Measurements from ENCODE around the gene KCNIP4.
"Not testable (repeated sequence)": the region's sequence is repeated elsewhere in the genome, so short reads cannot be mapped to it uniquely, and the experiment has no call there.

Gene KCNIP4

DNA sequence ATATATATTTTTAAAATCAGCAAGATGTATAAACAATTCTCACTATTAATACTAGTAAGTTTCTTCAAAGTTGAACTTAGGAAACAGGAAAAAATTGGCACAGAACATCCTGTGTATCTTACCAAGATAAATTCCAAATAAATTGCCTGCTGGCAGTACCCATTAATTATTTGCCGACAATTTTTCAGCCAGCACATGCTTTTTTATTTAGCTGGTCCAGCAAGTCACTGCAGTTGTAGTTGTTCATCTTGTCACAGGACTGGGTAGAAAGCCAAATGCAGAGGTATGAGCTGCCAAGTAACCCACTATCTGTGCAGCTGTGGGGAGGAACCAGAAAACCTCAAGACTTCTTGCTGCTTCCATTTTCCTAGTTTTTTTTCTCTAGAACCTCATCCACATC, 1134.9 kb downstream of the KCNIP4 start:
- DNase-seq: no peak

GRCh38 chr4:20809812-20810211, 1138.8 kb downstream of the KCNIP4 start:
- no peak for DNase-seq

GRCh38 chr4:20805716-20806115, 1142.9 kb downstream of the KCNIP4 start:
- no peak for DNase-seq

- DNase-seq: no peak
Measured at GRCh38 chr4:20787940-20788665, 1160.5 kb downstream of the KCNIP4 start.

DNA sequence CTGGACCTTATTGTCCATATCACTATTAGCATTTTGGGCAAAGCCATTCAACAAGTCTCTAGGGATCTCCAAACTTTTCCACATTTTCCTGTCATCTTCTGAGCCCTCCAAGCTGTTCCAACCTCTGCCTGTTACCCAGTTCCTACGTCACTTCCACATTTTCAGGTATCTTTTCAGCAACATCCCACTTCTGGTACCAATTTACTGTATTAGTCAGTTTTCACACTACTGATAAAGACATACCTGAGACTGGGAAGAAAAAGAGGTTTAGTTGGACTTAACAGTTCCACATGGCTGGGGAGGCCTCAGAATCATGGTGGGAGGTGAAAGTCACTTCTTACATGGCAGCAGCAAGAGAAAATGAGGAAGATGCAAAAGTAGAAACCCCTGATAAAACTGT, 1165.4 kb downstream of the KCNIP4 start:
- not testable (repeated sequence) for DNase-seq

GRCh38 chr4:20778896-20779295, 1169.7 kb downstream of the KCNIP4 start:
- DNase-seq: no peak

DNA sequence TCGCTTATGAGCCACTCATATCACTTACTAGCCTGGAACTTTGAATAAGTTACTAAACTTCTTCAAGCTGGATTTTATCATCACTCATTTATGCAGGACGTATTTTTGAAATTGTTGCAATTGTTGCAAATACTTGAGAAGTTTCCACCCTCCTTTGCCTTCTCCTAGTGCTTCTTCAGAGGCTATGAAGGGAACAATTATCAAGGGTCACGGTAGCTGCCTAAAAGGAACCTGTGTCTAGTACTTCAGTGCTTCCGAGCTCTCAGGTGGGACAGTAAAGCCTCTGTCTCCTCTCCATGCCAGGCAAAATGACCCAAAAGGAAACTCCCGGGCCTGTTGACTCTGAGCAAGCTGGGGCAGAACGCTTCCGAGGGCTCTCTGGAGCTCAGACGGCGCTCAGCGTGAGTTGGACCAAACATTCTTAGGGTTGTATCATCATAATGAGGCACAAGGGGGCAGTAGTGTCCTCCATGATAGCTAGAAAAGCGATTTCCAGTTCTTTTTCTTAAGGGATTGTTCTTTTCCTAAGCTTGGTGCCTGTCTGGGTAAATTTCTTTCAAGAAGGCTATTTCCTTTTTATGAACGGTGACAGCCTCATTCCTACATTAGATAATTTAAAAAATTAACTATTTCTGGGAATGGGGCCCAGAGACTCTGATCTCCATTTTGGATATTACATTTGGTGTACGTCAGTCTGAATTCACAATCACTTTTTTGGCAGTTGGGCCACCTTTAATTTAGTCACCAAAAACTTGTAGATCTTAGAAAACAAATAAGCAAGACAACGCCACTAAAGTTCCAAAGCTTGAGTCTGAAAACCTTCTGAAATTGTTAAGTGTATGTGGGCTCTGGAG, 1175.2 kb downstream of the KCNIP4 start:
- peak in 1 of 2 experiments; percentile 24 for DNase-seq

GRCh38 chr4:20764366-20764992, 1184.1 kb downstream of the KCNIP4 start:
- no peak for DNase-seq

- DNase-seq: no peak
Measured at GRCh38 chr4:20761826-20762225, 1186.7 kb downstream of the KCNIP4 start.

DNA sequence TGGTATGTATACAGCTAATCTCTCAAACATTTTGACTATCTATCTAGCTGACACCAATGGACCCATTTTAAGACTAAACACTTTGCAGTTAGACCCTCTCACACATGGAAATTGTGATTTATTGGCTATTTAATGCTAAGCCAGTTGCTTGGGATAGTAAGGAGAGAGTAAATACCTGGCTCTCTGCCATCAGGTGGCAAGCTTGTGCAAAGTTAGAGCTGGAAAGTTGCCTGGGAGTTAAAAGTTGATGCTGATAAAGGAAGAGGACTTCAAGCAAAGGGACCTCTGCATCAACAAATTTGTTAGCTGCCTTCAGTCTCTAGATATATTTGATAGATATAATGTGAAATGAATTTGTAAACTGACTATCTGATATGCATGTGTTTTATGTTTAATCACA, 1187.2 kb downstream of the KCNIP4 start:
- DNase-seq: no peak

DNA sequence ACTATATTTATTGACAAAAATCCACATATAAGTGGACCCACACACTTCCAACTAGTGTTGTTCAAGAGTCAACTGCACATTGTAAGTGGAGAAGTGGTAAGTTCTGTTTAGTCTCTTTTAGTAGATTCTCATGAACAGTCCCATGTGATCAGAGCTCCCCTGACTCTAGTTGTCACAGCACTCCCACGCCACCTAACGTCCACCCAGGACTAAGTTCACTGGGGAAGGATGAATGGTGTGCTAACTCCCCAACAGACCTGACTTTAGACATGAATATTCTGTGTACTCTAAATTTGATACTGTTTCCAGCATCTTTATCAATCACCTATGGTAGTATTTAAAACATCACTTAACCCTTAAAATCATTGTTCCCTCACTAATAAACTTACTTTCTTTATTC, 1188.5 kb downstream of the KCNIP4 start:
- no peak for DNase-seq

DNA sequence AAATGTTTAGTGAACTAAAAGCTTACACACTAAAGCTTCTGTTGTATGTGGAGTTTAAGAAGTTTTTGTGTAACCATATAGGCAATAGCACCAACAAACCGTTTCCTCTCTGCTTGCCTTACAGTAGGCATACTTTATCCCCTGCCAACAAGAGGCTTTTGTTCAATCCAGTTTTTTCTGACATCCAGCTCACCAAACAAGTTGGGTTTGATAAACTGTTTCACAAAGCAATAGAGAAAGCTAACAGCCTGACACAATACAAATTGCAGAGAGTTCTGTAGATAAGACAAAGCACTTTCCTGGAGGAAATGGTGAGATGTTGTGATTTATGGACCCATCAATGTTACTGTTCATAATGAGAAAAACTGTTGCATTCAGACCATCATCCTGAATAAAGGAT, 1194.5 kb downstream of the KCNIP4 start:
- no peak for DNase-seq

- DNase-seq: no peak
Measured at GRCh38 chr4:20752641-20753040, 1195.9 kb downstream of the KCNIP4 start.

DNA sequence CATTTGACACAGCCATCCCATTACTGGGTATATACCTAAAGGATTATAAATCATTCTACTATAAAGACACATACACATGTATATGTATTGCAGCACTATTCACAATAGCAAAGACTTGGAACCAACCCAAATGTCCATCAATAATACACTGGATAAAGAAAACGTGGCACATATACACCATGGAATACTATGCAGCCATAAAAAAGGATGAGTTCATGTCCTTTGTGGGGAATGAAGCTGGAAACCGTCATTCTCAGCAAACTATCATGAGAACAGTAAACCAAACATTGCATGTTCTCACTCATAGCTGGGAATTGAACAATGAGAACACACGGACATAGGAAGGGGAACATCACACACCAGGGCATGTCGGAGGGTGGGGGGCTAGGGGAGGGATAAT, 1202.6 kb downstream of the KCNIP4 start:
- not testable (repeated sequence) for DNase-seq

GRCh38 chr4:20735931-20736330, 1212.6 kb downstream of the KCNIP4 start:
- DNase-seq: no peak

- no peak for DNase-seq
Measured at GRCh38 chr4:20724915-20725314, 1223.7 kb downstream of the KCNIP4 start.

DNA sequence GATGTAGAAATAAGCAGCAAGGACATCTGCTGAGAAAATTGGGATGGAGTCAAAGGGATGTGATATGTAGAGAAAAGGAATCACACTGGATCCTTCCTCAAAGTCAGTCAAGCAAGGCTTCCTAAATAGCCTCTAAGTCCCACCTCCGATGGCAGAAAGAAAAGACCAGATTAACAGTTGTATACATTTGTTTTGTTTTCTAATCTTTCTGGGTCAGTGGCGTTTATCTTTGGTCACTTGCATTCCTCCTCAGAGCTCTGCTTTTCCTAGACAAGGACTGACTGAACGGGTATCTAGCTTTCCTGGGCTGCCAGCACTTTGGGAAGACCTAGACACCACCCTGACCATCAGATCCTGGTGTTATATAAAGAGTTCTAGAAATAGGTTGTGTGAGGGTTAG, 1225.1 kb downstream of the KCNIP4 start:
- DNase-seq: no peak

- no peak for DNase-seq
Measured at GRCh38 chr4:20723019-20723418, 1225.6 kb downstream of the KCNIP4 start.

DNA sequence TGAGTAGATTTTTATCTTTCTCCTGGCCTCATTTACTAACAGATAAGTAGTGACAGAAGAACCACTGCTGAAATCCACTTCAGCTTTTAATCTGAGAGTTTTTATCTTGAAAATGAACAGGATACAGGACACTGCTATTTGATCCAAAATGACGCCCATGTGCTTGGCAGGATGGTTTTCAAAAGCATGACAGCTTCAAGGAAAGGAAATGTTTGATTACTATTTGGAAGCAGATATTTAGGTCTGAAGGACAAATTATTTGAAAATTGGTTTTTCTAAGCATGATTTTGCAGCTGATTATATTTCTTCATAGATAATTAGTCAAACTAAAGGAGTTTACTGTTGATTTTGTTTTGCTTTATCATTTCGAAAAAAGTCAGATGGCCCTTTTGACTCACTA, 1237.2 kb downstream of the KCNIP4 start:
- DNase-seq: no peak

- DNase-seq: peak; percentile 91 to 92
Measured at GRCh38 chr4:20700007-20700761, 1248.4 kb downstream of the KCNIP4 start, which contains the start of gene PACRGL. Gene PACRGL, plus strand, starts transcription at chr4:20700458. Its CDS starts 4,024 bp downstream, at chr4:20704482.

GRCh38 chr4:20698820-20699219, 1249.8 kb downstream of the KCNIP4 start:
- no peak for DNase-seq

DNA sequence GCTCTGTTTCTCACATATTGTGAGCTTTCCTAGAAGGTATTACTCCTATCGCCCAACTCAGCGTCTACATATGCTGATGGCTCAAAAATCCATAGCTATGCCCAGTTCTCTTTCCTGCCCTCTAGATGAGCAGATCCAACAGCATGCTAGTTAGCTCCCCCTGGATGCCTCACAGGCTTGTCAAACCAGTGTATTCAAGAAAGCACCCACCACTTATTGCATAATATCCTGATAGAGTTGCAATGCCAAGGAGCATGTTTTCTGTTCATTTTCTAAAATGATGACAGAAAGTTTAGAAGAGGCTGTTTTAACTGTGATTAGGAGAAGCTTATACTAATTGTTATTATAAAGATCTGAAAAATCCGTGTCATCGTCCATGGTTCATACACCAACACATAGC, 1250.2 kb downstream of the KCNIP4 start:
- DNase-seq: no peak

DNA sequence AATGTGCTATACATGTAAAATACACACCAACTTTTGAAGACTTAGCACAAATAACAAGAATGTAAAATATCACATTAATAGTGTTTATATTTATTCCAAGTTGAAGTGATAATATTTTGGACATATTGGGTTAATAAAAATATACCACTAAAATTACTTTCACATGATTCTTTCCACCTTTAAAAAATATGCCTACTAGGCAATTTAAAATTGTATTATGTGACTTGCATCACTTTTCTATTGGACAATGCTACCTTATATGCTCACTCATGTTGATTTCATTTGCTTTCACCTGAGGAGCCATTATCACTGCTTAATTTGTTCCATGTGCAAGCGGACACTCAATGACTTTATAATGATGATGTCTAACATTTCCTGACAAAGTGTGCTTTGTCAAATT, 1251.8 kb downstream of the KCNIP4 start:
- DNase-seq: no peak
